KMS-11 (cell line): Measurements from ENCODE around the gene RPA4.

Experiments used
- H2AFZ ChIP-seq: fragments of 200-600 bp; sonication (generic); 2 replicates; pipeline ENCODE4 v1.6.1; 2016; ENCODE audit warnings: antibody characterized with exemption, mixed run types, low read depth
- H3K27ac ChIP-seq: fragments of 200-600 bp; sonication (generic); 2 replicates; pipeline ENCODE4 v1.6.1; 2016; ENCODE audit warnings: mild to moderate bottlenecking, mixed run types
- H3K27me3 ChIP-seq: fragments of 200-600 bp; sonication (generic); 2 replicates; pipeline ENCODE4 v1.6.1; 2017; ENCODE audit warnings: mild to moderate bottlenecking, low read depth, mixed run types, moderate library complexity; ENCODE audit not compliant: insufficient read depth
- H3K36me3 ChIP-seq: fragments of 200-600 bp; sonication (generic); 2 replicates; pipeline ENCODE4 v1.6.1; 2017; ENCODE audit warnings: mild to moderate bottlenecking, mixed run types; ENCODE audit not compliant: insufficient read depth
- H3K4me1 ChIP-seq: fragments of 200-600 bp; sonication (generic); 2 replicates; pipeline ENCODE4 v1.6.1; 2016; ENCODE audit warnings: mild to moderate bottlenecking, low read depth, mixed run types; ENCODE audit not compliant: poor library complexity, severe bottlenecking
- H3K4me2 ChIP-seq: fragments of 200-600 bp; sonication (generic); 2 replicates; pipeline ENCODE4 v1.7.0; 2016; ENCODE audit warnings: mild to moderate bottlenecking, mixed run types
- H3K4me3 ChIP-seq: fragments of 200-600 bp; sonication (generic); IDR thresholded peaks from 2 replicates; pipeline ENCODE4 v1.6.1; 2017; ENCODE audit warnings: low read depth, low read length, mixed read lengths; ENCODE audit not compliant: insufficient read depth
- H3K79me2 ChIP-seq: fragments of 200-600 bp; sonication (generic); 2 replicates; pipeline ENCODE4 v1.6.1; 2016; ENCODE audit warnings: low read depth, mixed run types; ENCODE audit not compliant: insufficient read depth
- H3K9ac ChIP-seq: fragments of 200-600 bp; sonication (generic); 2 replicates; pipeline ENCODE4 v1.6.1; 2016; ENCODE audit warnings: mild to moderate bottlenecking, mixed run types
- H4K20me1 ChIP-seq: fragments of 200-600 bp; sonication (generic); 2 replicates; pipeline ENCODE4 v1.6.1; 2016; ENCODE audit warnings: mild to moderate bottlenecking, mixed run types; ENCODE audit not compliant: insufficient read depth
- CTCF ChIP-seq: fragments of 200-600 bp; sonication (generic); conservative IDR thresholded peaks from 2 replicates; pipeline ENCODE4 v1.6.1; 2017; ENCODE audit warnings: low read depth, mild to moderate bottlenecking, antibody characterized with exemption, low read length, moderate library complexity, mixed read lengths

The RPA4 gene

GRCh38 chrX:96924581-96924980 lies 40.9 kb downstream of the RPA4 start:
- Histone ChIP-seq H3K9ac (no peak overlapping the region), H3K4me3 (no peak overlapping the region), H3K27ac (no peak overlapping the region), H3K4me2 (no peak overlapping the region), H2AFZ (no peak overlapping the region), H3K4me1 (no peaks in the 10 kb centered on the region), H3K79me2 (no peaks in the 10 kb centered on the region), H4K20me1 (no peaks in the 10 kb centered on the region), H3K27me3 (no peaks in the 10 kb centered on the region), H3K36me3 (no peaks in the 10 kb centered on the region)
- TF ChIP-seq CTCF = no peak

- Histone ChIP-seq H3K36me3 (no peaks in the 10 kb centered on the region), H4K20me1 (no peaks in the 10 kb centered on the region), H2AFZ (no peak overlapping the region), H3K4me3 (no peak overlapping the region), H3K27me3 (no peaks in the 10 kb centered on the region), H3K27ac (no peak overlapping the region), H3K9ac (no peak overlapping the region), H3K4me1 (no peaks in the 10 kb centered on the region), H3K4me2 (no peak overlapping the region), H3K79me2 (no peaks in the 10 kb centered on the region)
- TF ChIP-seq CTCF = no peak
These were observed 45.3 kb downstream of the RPA4 start for GRCh38 chrX:96929036-96929435.
